Sigmoid colon (tissue), 7 donors: Measurements from ENCODE around the gene METTL24. TPM values are rescaled to one million over a fixed set of nuclear protein-coding genes. Genes with fewer than 3 reads are reported as not detected.

Experiments used
- DNase-seq: peaks from one replicate; pipeline ENCODE4 v3.0.0-alpha.2; 2019
- H3K27ac ChIP-seq, 4 donors: fragments of 200-600 bp; sonication (generic); one replicate each; pipeline ENCODE4 v1.5.1; 2016 to 2019; ENCODE audit warnings: mild to moderate bottlenecking in 1 of 4
- H3K27me3 ChIP-seq, 3 donors: fragments of 200-600 bp; sonication (generic); one replicate each; pipeline ENCODE4 v1.5.1; 2019; ENCODE audit warnings: mild to moderate bottlenecking in 1 of 3
- H3K36me3 ChIP-seq, 4 donors: fragments of 200-600 bp; sonication (generic); one replicate each; pipeline ENCODE4 v1.5.1; 2016 to 2019
- H3K4me1 ChIP-seq, 4 donors: fragments of 200-600 bp; sonication (generic); one replicate each; pipeline ENCODE4 v1.5.1; 2017 to 2019
- H3K4me3 ChIP-seq, 4 donors: fragments of 200-600 bp; sonication (generic); one replicate each; pipeline ENCODE4 v1.5.1; 2017 to 2019; ENCODE audit warnings: mild to moderate bottlenecking in 2 of 4, moderate library complexity in 1 of 4
- H3K9me3 ChIP-seq, 4 donors: fragments of 200-600 bp in 3 of 4; sonication (generic) in 3 of 4; one replicate each; pipeline versions ENCODE4 v1.5.1 to v1.6.1; 2013 to 2019
- EP300 ChIP-seq, 4 donors: sonication (generic); formaldehyde crosslinking; IDR thresholded peaks; one replicate each; pipeline ENCODE4 v1.6.1; 2017; ENCODE audit warnings: antibody characterized with exemption in 4 of 4
- POLR2A ChIP-seq, 2 donors: fragments of 450-650 bp; IDR thresholded peaks; one replicate each; pipeline ENCODE4 v1.6.1; 2016; ENCODE audit warnings: antibody characterized with exemption in 2 of 2, mild to moderate bottlenecking in 2 of 2, moderate library complexity in 2 of 2
- POLR2AphosphoS5 ChIP-seq, 4 donors: sonication (generic); formaldehyde crosslinking; IDR thresholded peaks; one replicate each; pipeline ENCODE4 v1.6.1; 2017; ENCODE audit warnings: antibody characterized with exemption in 4 of 4
- WGBS, 2 donors: extraction: QIAGEN DNeasy Blood & Tissue Kit; methylation state at CpG; one replicate each; pipeline ENCODE4 v1.1.7; 2013; 5-methylcytosine and 5-hydroxymethylcytosine counted together
- intact Hi-C: fragments of 100-400 bp; cut with DNase I; formaldehyde crosslinking; loops from one replicate; pipeline ENCODE4 v1.15.1; 2023
- polyA plus RNA-seq, 3 donors: library from polyadenylated mRNA; stranded (reverse); fragments of 200-250 nt; gene quantifications; one replicate each; pipeline ENCODE4 v1.2.3, GENCODE V29; 2013
- total RNA-seq, 4 donors: library from RNA; depleted of rRNA; stranded (reverse); fragments of >200 nt; gene quantifications; one replicate each; pipeline ENCODE4 v1.1.0, GENCODE V29; 2016
- TF ChIP-seq, protein P1 (sequence below), 4 experiments: fragments of 450-650 bp in 3 of 4; fragments of 200-600 bp in 1 of 4; IDR thresholded peaks; one replicate each; pipeline ENCODE4 v1.5.1; 2016 to 2019; ENCODE audit warnings: antibody characterized with exemption in 4 of 4, mild to moderate bottlenecking in 3 of 4, moderate library complexity in 2 of 4
- donor health status: healthy with polysubstance abuse.
- donor health status: Bipolar disorder and iron deficiency.
- donor health status: healthy.

Gene METTL24
- total and polyA plus RNA-seq, 7 donors: 0.76 to 41.3 (median 38.8) TPM; not detected in 2

DNA sequence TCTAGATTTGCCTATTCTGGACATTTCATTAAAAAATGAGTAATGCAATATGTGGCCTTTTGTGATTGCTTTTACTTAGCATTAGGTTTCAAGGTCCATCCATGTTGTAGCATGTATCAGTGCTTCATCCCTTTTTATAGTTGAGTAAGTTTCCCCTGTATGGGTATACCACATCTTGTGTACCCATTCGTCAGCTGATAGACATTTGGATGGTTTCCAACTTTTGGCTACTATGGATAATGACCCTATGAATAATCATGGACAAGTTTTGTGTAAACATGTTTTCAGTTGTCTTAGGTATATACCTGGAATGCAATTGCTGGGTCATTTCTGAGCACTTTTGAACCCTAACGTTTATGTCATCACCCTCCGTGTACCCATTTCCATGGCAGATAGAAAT, 15.4 kb downstream of the METTL24 start:
- Histone ChIP-seq H3K9me3 (no peaks in the 10 kb centered on the region), H3K4me3 (no peak overlapping the region), H3K27ac (peak overlapping the region in 3 of 4 donors; percentile 67 to 98 (median 68)), H3K4me1 (peaks cover 0 to 99% (median 60%) of the 10 kb centered on the region in 4 donors), H3K36me3 (no peaks in the 10 kb centered on the region), H3K27me3 (no peaks in the 10 kb centered on the region)
- 87 to 94% methylated on average over 3 of the region's 3 CpGs for WGBS, 2 donors
- intact Hi-C loops: no loop called here
- no peak for TF ChIP-seq EP300 (IDR thresholded peaks at IDR 0.05)
- TF ChIP-seq, protein P1, sequence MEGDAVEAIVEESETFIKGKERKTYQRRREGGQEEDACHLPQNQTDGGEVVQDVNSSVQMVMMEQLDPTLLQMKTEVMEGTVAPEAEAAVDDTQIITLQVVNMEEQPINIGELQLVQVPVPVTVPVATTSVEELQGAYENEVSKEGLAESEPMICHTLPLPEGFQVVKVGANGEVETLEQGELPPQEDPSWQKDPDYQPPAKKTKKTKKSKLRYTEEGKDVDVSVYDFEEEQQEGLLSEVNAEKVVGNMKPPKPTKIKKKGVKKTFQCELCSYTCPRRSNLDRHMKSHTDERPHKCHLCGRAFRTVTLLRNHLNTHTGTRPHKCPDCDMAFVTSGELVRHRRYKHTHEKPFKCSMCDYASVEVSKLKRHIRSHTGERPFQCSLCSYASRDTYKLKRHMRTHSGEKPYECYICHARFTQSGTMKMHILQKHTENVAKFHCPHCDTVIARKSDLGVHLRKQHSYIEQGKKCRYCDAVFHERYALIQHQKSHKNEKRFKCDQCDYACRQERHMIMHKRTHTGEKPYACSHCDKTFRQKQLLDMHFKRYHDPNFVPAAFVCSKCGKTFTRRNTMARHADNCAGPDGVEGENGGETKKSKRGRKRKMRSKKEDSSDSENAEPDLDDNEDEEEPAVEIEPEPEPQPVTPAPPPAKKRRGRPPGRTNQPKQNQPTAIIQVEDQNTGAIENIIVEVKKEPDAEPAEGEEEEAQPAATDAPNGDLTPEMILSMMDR (IDR thresholded peaks at IDR 0.05): no peak
- TF ChIP-seq POLR2A (IDR thresholded peaks at IDR 0.05): no peak
- TF ChIP-seq POLR2AphosphoS5 (IDR thresholded peaks at IDR 0.05): no peak
- DNase-seq: no peak

DNA sequence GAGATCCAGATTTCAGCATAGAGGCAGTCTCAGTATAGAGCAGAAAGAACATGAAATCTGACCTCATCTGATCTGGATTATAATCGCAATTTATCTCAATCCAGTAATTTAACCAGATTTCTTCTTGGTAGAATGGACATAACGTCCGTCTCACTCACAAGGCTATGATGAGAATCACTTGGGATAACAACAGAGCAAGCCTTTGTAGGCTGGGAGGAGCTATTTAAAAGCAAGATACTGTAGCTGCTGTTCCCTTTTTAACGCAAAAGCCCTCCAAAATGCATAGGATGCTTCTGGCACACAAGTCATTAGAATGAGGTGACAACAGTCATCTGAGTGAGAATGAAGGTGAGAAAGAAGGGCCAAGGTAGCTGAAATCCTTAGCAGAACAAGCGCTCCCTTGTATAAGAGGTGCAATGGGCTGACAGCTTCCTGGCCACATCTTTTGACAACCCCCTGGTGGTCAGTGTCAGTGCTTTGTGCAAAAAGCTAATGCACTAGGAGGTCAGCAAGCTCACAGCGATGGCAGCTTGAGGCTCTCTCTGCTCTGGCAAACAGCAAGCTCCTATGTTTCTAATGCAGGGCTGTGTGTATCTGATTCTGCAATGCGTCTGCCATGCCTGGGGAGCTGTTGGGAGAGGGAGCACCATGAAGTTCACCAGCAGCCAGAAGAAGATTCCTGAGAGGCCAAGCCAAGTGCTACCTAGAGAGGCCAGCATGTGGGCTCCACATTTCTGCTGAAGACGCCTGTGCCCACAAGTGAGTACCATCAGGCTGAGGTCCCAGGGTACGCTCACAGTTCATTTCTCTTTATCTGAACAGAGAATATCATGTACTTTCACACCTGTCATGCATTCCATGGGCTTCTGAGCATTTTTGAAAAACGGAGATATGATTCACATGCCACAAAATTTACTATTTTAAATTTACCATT, 16.2 kb downstream of the METTL24 start:
- H3K36me3 ChIP-seq: no peaks in the 10 kb centered on the region
- DNase-seq: no peak
- H3K9me3 ChIP-seq: no peaks in the 10 kb centered on the region
- intact Hi-C loops: no loop called here
- peak overlapping the region; percentile 67 to 98 (median 68) for H3K27ac ChIP-seq
- peaks cover 0 to 98% (median 64%) of the 10 kb centered on the region in 4 donors for H3K4me1 ChIP-seq
- TF ChIP-seq, protein P1 (IDR thresholded peaks at IDR 0.05): peak in 2 of 4 experiments; percentile 34 to 40
- TF ChIP-seq EP300 (IDR thresholded peaks at IDR 0.05) (no peak), POLR2AphosphoS5 (IDR thresholded peaks at IDR 0.05) (no peak)
- no peaks in the 10 kb centered on the region for H3K27me3 ChIP-seq
- no peak overlapping the region for H3K4me3 ChIP-seq
- 88 to 91% methylated on average over 10 of the region's 10 CpGs for WGBS, 2 donors

DNA sequence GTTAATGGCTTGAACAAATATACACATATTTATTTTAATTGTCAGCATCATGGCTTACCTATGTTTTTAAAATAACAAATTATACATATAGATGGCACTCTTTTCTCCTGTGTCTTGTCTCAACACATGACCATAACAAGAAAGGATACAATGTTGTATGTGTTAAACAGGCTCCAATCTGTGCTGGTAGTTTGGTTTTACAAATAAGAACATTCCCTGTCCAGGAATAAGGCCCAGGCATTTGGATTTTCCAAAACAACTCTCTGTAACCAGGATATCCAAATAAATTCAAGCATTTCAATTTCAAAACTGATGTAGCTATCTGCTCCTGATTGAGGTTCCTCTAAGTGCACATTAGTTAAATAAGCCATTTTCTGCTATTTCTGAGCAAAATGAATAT, 17.1 kb downstream of the METTL24 start:
- Histone ChIP-seq H3K4me1 (peaks cover 0 to 89% (median 64%) of the 10 kb centered on the region in 4 donors), H3K9me3 (no peaks in the 10 kb centered on the region), H3K4me3 (no peak overlapping the region), H3K36me3 (no peaks in the 10 kb centered on the region), H3K27me3 (no peaks in the 10 kb centered on the region), H3K27ac (peak overlapping the region; percentile 67 to 98 (median 68))
- intact Hi-C loops: no loop called here
- no peak for DNase-seq
- TF ChIP-seq POLR2A (IDR thresholded peaks at IDR 0.05) (no peak), POLR2AphosphoS5 (IDR thresholded peaks at IDR 0.05) (no peak), EP300 (IDR thresholded peaks at IDR 0.05) (no peak)
- TF ChIP-seq, protein P1 (IDR thresholded peaks at IDR 0.05): no peak

DNA sequence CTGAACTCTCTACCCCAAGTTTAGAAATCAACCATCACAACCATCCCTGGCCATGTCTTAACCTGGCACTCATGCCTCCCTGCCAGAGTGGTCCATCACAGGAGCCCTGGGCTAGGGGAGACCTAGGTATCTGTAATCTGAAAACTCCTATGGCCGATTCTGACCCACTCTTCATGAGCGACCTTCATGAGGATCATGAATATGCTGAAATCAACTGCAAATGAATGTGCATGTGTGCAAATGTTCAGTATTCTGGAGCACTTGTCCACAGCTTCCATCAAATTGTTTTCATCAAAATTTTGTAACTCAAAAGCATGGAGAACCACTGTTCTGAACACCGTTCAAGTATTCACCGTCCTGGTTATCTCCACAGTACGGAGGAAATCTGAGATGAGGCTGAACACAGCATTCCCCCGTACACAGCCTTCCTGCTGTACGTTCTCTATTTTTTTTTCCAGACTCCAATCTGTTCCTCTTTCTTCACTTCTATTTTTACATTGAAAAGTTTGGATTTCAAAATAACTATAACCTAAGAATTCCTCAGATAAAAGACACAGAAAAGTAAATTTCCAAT, 17.7 kb downstream of the METTL24 start:
- Histone ChIP-seq H3K27ac (peak overlapping the region; percentile 67 to 98 (median 68)), H3K36me3 (no peaks in the 10 kb centered on the region), H3K27me3 (no peaks in the 10 kb centered on the region), H3K9me3 (no peaks in the 10 kb centered on the region), H3K4me3 (no peak overlapping the region), H3K4me1 (peaks cover 0 to 84% (median 67%) of the 10 kb centered on the region in 4 donors)
- DNase-seq: no peak
- WGBS, 2 donors: 72 to 92% methylated on average over 7 of the region's 7 CpGs
- intact Hi-C loops: no loop called here
- no peak for TF ChIP-seq EP300 (IDR thresholded peaks at IDR 0.05)
- TF ChIP-seq POLR2A (IDR thresholded peaks at IDR 0.05): no peak
- no peak for TF ChIP-seq POLR2AphosphoS5 (IDR thresholded peaks at IDR 0.05)
- TF ChIP-seq, protein P1 (IDR thresholded peaks at IDR 0.05): no peak
